H9 (cell line): ENCODE measurements around the gene RRP1B. TPM values are rescaled to one million over a fixed set of nuclear protein-coding genes. Genes with fewer than 3 reads are reported as not detected.

Experiments used
- DNase-seq: peaks from one replicate; pipeline ENCODE4 v3.0.0-alpha.2; 2017
- H2AFZ ChIP-seq: one replicate; pipeline ENCODE4 v1.6.1; 2013; ENCODE audit warnings: mild to moderate bottlenecking, low read length, control low read depth, moderate library complexity
- H2AK5ac ChIP-seq: 2 replicates; pipeline ENCODE4 v1.6.1; 2013; ENCODE audit warnings: low read length, control low read depth, mixed read lengths; ENCODE audit not compliant: insufficient read length
- H2BK120ac ChIP-seq: one replicate; pipeline ENCODE4 v1.6.1; 2013; ENCODE audit warnings: low read depth, mild to moderate bottlenecking, low read length, control low read depth, inconsistent platforms; ENCODE audit not compliant: poor library complexity, severe bottlenecking
- H2BK12ac ChIP-seq: 2 replicates; pipeline ENCODE4 v1.6.1; 2013; ENCODE audit warnings: low read length, control low read depth, mixed read lengths, low read depth; ENCODE audit not compliant: insufficient read length
- H2BK15ac ChIP-seq: 2 replicates; pipeline ENCODE4 v1.6.1; 2013; ENCODE audit warnings: low read depth, low read length, control low read depth
- H2BK20ac ChIP-seq: one replicate; pipeline ENCODE4 v1.6.1; 2013; ENCODE audit warnings: low read depth, mild to moderate bottlenecking, low read length, control low read depth, inconsistent platforms; ENCODE audit not compliant: poor library complexity, severe bottlenecking
- H2BK5ac ChIP-seq: 2 replicates; pipeline ENCODE4 v1.6.1; 2013; ENCODE audit warnings: low read length, control low read depth, mixed read lengths; ENCODE audit not compliant: insufficient read length
- H3K14ac ChIP-seq: 2 replicates; pipeline ENCODE4 v1.6.1; 2013; ENCODE audit warnings: low read length, control low read depth; ENCODE audit not compliant: insufficient read depth
- H3K18ac ChIP-seq: 2 replicates; pipeline ENCODE4 v1.6.1; 2013; ENCODE audit warnings: low read depth, mild to moderate bottlenecking, mixed read lengths, low read length, control low read depth; ENCODE audit not compliant: insufficient read length
- H3K23ac ChIP-seq: 2 replicates; pipeline ENCODE4 v1.6.1; 2013; ENCODE audit warnings: low read length, control low read depth, mixed read lengths, low read depth; ENCODE audit not compliant: insufficient read length
- H3K23me2 ChIP-seq: 2 replicates; pipeline ENCODE4 v1.6.1; 2013; ENCODE audit warnings: low read depth, mild to moderate bottlenecking, mixed read lengths, low read length, control low read depth; ENCODE audit not compliant: insufficient read length, poor library complexity, severe bottlenecking
- H3K27ac ChIP-seq: 2 replicates; pipeline ENCODE4 v1.5.1; 2013; ENCODE audit warnings: low read length, control low read depth, mixed read lengths, low read depth; ENCODE audit not compliant: insufficient read length
- H3K27me3 ChIP-seq: 2 replicates; pipeline ENCODE4 v1.6.1; 2013; ENCODE audit warnings: low read length, control low read depth, inconsistent platforms; ENCODE audit not compliant: insufficient read depth
- H3K4ac ChIP-seq: 2 replicates; pipeline ENCODE4 v1.6.1; 2013; ENCODE audit warnings: low read depth, mild to moderate bottlenecking, control low read depth, inconsistent platforms, low read length, moderate library complexity
- H3K4me1 ChIP-seq: 2 replicates; pipeline ENCODE4 v1.6.1; 2013; ENCODE audit warnings: low read length, control low read depth, inconsistent platforms; ENCODE audit not compliant: insufficient read depth
- H3K4me2 ChIP-seq: 2 replicates; pipeline ENCODE4 v1.6.1; 2013; ENCODE audit warnings: low read length, control low read depth, mixed read lengths; ENCODE audit not compliant: insufficient read length, insufficient read depth
- H3K56ac ChIP-seq: 2 replicates; pipeline ENCODE4 v1.6.1; 2013; ENCODE audit warnings: low read depth, mild to moderate bottlenecking, mixed read lengths, low read length, control low read depth; ENCODE audit not compliant: insufficient read length
- H3K79me1 ChIP-seq: 2 replicates; pipeline ENCODE4 v1.6.1; 2013; ENCODE audit warnings: low read depth, mild to moderate bottlenecking, moderate library complexity, low read length, control low read depth, inconsistent platforms; ENCODE audit not compliant: insufficient read depth, poor library complexity, severe bottlenecking
- H3K79me2 ChIP-seq: 2 replicates; pipeline ENCODE4 v1.6.1; 2013; ENCODE audit warnings: low read length, control low read depth, inconsistent platforms; ENCODE audit not compliant: insufficient read depth
- H3K9ac ChIP-seq: 2 replicates; pipeline ENCODE4 v1.6.1; 2013; ENCODE audit warnings: low read length, control low read depth, mixed read lengths; ENCODE audit not compliant: insufficient read length; ENCODE audit errors: extremely low read depth
- H3K9me3 ChIP-seq: one replicate; pipeline ENCODE4 v1.6.1; 2013; ENCODE audit warnings: low read depth, low read length, inconsistent platforms; ENCODE audit not compliant: control insufficient read depth
- H3T11ph ChIP-seq: one replicate; pipeline ENCODE4 v1.6.1; 2013; ENCODE audit warnings: mild to moderate bottlenecking, low read length, control low read depth, inconsistent platforms
- H4K20me1 ChIP-seq: one replicate; pipeline ENCODE4 v1.6.1; 2013; ENCODE audit not compliant: control insufficient read depth, insufficient read length, insufficient read depth
- H4K5ac ChIP-seq: 2 replicates; pipeline ENCODE4 v1.6.1; 2013; ENCODE audit warnings: low read depth, mild to moderate bottlenecking, mixed read lengths, low read length, control low read depth; ENCODE audit not compliant: insufficient read length
- H4K8ac ChIP-seq: replicated peaks from 2 replicates; pipeline ENCODE4 v1.6.1; 2013; ENCODE audit warnings: low read length, control low read depth, mixed read lengths, low read depth; ENCODE audit not compliant: insufficient read length
- H4K91ac ChIP-seq: 2 replicates; pipeline ENCODE4 v1.6.1; 2013; ENCODE audit warnings: low read depth, mild to moderate bottlenecking, moderate library complexity, mixed read lengths, low read length, control low read depth; ENCODE audit not compliant: insufficient read length
- H3K27ac Mint-ChIP-seq, 3 experiments: 2 replicates in 2 of 3; 3 replicates in 1 of 3; pipeline ENCODE4 v1.8.0; 2020 to 2021; ENCODE audit warnings: mixed read lengths in 3 of 3, mild to moderate bottlenecking in 1 of 3, moderate library complexity in 1 of 3
- H3K27me3 Mint-ChIP-seq: 2 replicates; pipeline ENCODE4 v1.8.0; 2021; ENCODE audit warnings: low read depth, mild to moderate bottlenecking, moderate library complexity, mixed read lengths
- H3K36me3 Mint-ChIP-seq, 3 experiments: 2 replicates in 2 of 3; 3 replicates in 1 of 3; pipeline ENCODE4 v1.8.0; 2020 to 2021; ENCODE audit warnings: low read depth in 3 of 3, mixed read lengths in 3 of 3; ENCODE audit not compliant: insufficient read depth in 1 of 3
- H3K4me1 Mint-ChIP-seq, 2 experiments: 2 replicates each; pipeline ENCODE4 v1.8.0; 2020; ENCODE audit warnings: mixed read lengths in 2 of 2
- H3K4me3 Mint-ChIP-seq, 2 experiments: 2 replicates in 1 of 2; 3 replicates in 1 of 2; pipeline ENCODE4 v1.8.0; 2020 to 2021; ENCODE audit warnings: mild to moderate bottlenecking in 2 of 2, mixed read lengths in 2 of 2, moderate library complexity in 1 of 2
- H3K9me3 Mint-ChIP-seq, 2 experiments: 2 replicates in 1 of 2; 3 replicates in 1 of 2; pipeline ENCODE4 v1.8.0; 2020; ENCODE audit warnings: mild to moderate bottlenecking in 2 of 2, mixed read lengths in 2 of 2, moderate library complexity in 1 of 2
- CTCF ChIP-seq: fragments of 200-600 bp; sonication (generic); conservative IDR thresholded peaks from 3 replicates; pipeline ENCODE4 v1.8.0; 2021; ENCODE audit warnings: antibody characterized with exemption, mild to moderate bottlenecking
- WGBS: extraction: QIAGEN DNeasy Blood & Tissue Kit; methylation state at CpG from one replicate; pipeline ENCODE4 v1.1.7; 2013; ENCODE audit warnings: missing lambda C conversion rate, low lambda C conversion rate, mixed read lengths; ENCODE audit not compliant: insufficient read length; ENCODE audit errors: extremely low coverage; 5-methylcytosine and 5-hydroxymethylcytosine counted together
- long read RNA-seq: library from polyadenylated mRNA; unstranded; transcript quantifications from one replicate; pipeline ENCODE4 v2.0.0, GENCODE V29; 2020
- total RNA-seq: library from RNA; stranded (reverse); gene quantifications from 2 replicates; pipeline ENCODE4 v1.2.1, GENCODE V29; 2021

RRP1B gene, protein sequence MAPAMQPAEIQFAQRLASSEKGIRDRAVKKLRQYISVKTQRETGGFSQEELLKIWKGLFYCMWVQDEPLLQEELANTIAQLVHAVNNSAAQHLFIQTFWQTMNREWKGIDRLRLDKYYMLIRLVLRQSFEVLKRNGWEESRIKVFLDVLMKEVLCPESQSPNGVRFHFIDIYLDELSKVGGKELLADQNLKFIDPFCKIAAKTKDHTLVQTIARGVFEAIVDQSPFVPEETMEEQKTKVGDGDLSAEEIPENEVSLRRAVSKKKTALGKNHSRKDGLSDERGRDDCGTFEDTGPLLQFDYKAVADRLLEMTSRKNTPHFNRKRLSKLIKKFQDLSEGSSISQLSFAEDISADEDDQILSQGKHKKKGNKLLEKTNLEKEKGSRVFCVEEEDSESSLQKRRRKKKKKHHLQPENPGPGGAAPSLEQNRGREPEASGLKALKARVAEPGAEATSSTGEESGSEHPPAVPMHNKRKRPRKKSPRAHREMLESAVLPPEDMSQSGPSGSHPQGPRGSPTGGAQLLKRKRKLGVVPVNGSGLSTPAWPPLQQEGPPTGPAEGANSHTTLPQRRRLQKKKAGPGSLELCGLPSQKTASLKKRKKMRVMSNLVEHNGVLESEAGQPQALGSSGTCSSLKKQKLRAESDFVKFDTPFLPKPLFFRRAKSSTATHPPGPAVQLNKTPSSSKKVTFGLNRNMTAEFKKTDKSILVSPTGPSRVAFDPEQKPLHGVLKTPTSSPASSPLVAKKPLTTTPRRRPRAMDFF
- 94.6 and 96.6 TPM in 2 replicates for total RNA-seq
- long read RNA-seq, full-length matches to known transcripts = 1 of 97 reads
- long read RNA-seq, partial matches to known transcripts = 38 of 97 reads
- long read RNA-seq, other reads (novel, unspliced or antisense) = 58 of 97 reads

DNA sequence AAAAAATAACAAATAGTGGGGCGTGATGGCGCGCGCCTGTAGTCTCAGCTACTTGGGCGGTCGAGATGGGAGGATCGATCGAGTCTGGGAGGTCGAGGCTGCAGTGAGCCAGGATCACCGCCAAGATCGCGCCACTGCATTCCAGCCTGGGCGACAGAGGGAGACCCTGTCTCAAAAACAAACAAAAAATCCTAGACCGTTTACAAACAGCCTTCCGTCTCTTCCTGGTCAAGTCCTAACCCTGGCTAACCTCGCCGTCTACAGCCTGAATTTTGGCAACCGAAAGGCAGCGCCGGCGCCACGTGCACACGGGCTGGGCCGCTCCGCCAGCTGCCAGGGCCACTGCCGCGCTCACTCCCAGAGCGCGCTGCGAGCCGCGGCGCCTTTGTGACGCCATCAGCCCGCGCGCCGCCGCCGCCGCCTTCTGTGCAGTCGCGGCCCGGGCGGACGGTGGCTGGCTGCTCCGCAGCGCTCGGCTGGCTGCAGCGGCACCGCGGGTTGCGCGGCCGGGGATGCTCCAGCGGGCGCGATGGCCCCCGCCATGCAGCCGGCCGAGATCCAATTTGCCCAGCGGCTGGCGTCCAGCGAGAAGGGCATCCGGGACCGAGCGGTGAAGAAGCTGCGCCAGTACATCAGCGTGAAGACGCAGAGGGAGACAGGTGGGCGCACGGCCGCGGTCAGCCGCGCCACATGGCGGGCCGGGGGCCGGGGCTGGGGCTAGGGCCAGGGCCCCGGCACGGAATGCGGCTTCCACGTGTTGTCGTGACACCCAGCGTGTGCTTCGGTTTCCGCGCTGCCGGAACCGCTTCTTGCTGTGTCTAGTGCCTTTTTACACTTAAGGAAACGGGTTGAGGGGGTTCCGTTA is at the start of gene RRP1B, which contains the start of gene HSF2BP:
TSS of gene RRP1B (plus strand) at position 425 of the 865 bp plus-strand sequence. CDS start at position 530, 105 bp downstream.
TSS of gene HSF2BP (minus strand) at position 353 of the 865 bp plus-strand sequence. CDS start 1,392 bp downstream, outside the sequence.
- Histone ChIP-seq H4K91ac (no peak within 1 kb of the TSS), H3K9me3 (no peaks in the 10 kb centered on the region), H3K56ac (no peak within 1 kb of the TSS), H2BK12ac (no peak within 1 kb of the TSS), H2AFZ (no peak within 1 kb of the TSS), H3K79me1 (no peaks in the 10 kb centered on the region), H3T11ph (no peak within 1 kb of the TSS), H3K4me2 (peak within 1 kb of the TSS; percentile 79), H2AK5ac (no peak within 1 kb of the TSS), H2BK5ac (no peak within 1 kb of the TSS), H3K27ac (no peak within 1 kb of the TSS), H3K79me2 (peaks cover 25% of the 10 kb centered on the region; the same call in 1 of the 2 replicates), H3K9ac (peak within 1 kb of the TSS; percentile 76), H2BK20ac (no peak within 1 kb of the TSS), H3K18ac (peak within 1 kb of the TSS; percentile 88), H4K20me1 (no peaks in the 10 kb centered on the region), H3K14ac (peak within 1 kb of the TSS; percentile 84), H3K27me3 (no peaks in the 10 kb centered on the region), H3K4ac (no peak within 1 kb of the TSS), H2BK15ac (no peak within 1 kb of the TSS), H3K23me2 (peaks cover 6% of the 10 kb centered on the region), H4K8ac (no peak within 1 kb of the TSS), H4K5ac (no peak within 1 kb of the TSS), H3K4me1 (no peaks in the 10 kb centered on the region), H2BK120ac (no peak within 1 kb of the TSS), H3K23ac (no peak within 1 kb of the TSS)
- peaks cover 19 to 41% (median 26%) of the 10 kb centered on the region in 3 experiments for H3K36me3 Mint-ChIP-seq
- no peak for TF ChIP-seq CTCF
- WGBS = no CpG with 5 or more reads among the region's 92 CpGs
- peaks cover 1% of the 10 kb centered on the region for H3K27me3 Mint-ChIP-seq
- peak within 1 kb of the TSS; percentile 52 to 98 (median 79); a peak in 5 of 7 replicates for H3K27ac Mint-ChIP-seq
- peak; percentile 84 for DNase-seq
- H3K4me3 Mint-ChIP-seq = peak within 1 kb of the TSS; percentile 93 to 98
- no peaks in the 10 kb centered on the region; a peak in 1 of 5 replicates for H3K9me3 Mint-ChIP-seq
- H3K4me1 Mint-ChIP-seq = peaks cover 17 to 20% of the 10 kb centered on the region in 2 experiments
